GM19452 (cell line): ENCODE measurements around the gene BSND.

Experiments used
- ATAC-seq: cut with Tn5 transposase; IDR thresholded peaks from one replicate; pipeline ENCODE4 v1.9.1; 2021; ENCODE audit not compliant: unreplicated experiment

BSND gene

GRCh38 chr1:55045430-55045829, 46.7 kb downstream of the BSND start:
- ATAC-seq = no peak

GRCh38 chr1:55046871-55047270, 48.1 kb downstream of the BSND start:
- ATAC-seq = no peak

- ATAC-seq = no peak
Observed at GRCh38 chr1:55047611-55048010, 48.9 kb downstream of the BSND start.

GRCh38 chr1:55048453-55049270, 49.9 kb downstream of the BSND start:
- no peak for ATAC-seq

- ATAC-seq = no peak
Observed at GRCh38 chr1:55049271-55049913, 50.7 kb downstream of the BSND start.

GRCh38 chr1:55049914-55050278, 51.2 kb downstream of the BSND start:
- no peak for ATAC-seq

- ATAC-seq = no peak
Observed at GRCh38 chr1:55050283-55050682, 51.5 kb downstream of the BSND start.

- no peak for ATAC-seq
Observed at GRCh38 chr1:55051169-55051568, 52.4 kb downstream of the BSND start.

GRCh38 chr1:55051621-55052020, 52.9 kb downstream of the BSND start:
- ATAC-seq = no peak

- ATAC-seq = no peak
Observed at GRCh38 chr1:55052221-55053142, 53.7 kb downstream of the BSND start.

GRCh38 chr1:55053265-55053954, 54.7 kb downstream of the BSND start:
- ATAC-seq = no peak

- ATAC-seq = no peak
Observed at GRCh38 chr1:55054396-55054795, 55.7 kb downstream of the BSND start.

GRCh38 chr1:55055084-55055882, 56.5 kb downstream of the BSND start:
- no peak for ATAC-seq

GRCh38 chr1:55055951-55056631, 57.4 kb downstream of the BSND start:
- ATAC-seq = no peak

GRCh38 chr1:55056632-55056992, 57.9 kb downstream of the BSND start:
- ATAC-seq = no peak

- ATAC-seq = no peak
Observed at GRCh38 chr1:55057270-55057955, 58.7 kb downstream of the BSND start.

- ATAC-seq = no peak
Observed at GRCh38 chr1:55057956-55058298, 59.2 kb downstream of the BSND start.

- no peak for ATAC-seq
Observed at GRCh38 chr1:55059302-55060132, 60.8 kb downstream of the BSND start.
